ENCODE measurements around the gene UBE2Q1. TPM values are rescaled to one million over a fixed set of nuclear protein-coding genes. Genes with fewer than 3 reads are reported as not detected.

The UBE2Q1 gene
- total and polyA plus RNA-seq, 10 donors, result 25.8 to 119 (median 67.8) TPM

GRCh38 chr1:154594811-154595210 is 36.3 kb upstream of the UBE2Q1 start:
- no peak for TF ChIP-seq POLR2AphosphoS5 (IDR thresholded peaks at IDR 0.05)
- TF ChIP-seq POLR2A (IDR thresholded peaks at IDR 0.05), result no peak
- TF ChIP-seq, protein P1, sequence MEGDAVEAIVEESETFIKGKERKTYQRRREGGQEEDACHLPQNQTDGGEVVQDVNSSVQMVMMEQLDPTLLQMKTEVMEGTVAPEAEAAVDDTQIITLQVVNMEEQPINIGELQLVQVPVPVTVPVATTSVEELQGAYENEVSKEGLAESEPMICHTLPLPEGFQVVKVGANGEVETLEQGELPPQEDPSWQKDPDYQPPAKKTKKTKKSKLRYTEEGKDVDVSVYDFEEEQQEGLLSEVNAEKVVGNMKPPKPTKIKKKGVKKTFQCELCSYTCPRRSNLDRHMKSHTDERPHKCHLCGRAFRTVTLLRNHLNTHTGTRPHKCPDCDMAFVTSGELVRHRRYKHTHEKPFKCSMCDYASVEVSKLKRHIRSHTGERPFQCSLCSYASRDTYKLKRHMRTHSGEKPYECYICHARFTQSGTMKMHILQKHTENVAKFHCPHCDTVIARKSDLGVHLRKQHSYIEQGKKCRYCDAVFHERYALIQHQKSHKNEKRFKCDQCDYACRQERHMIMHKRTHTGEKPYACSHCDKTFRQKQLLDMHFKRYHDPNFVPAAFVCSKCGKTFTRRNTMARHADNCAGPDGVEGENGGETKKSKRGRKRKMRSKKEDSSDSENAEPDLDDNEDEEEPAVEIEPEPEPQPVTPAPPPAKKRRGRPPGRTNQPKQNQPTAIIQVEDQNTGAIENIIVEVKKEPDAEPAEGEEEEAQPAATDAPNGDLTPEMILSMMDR (IDR thresholded peaks at IDR 0.05 in 8 of 11, conservative IDR thresholded peaks at IDR 0.05 in 3 of 11), result no peak
- intact Hi-C loops (cut with DNase I; ENCODE audit: low total_unique reads), result no loop called here
- no peaks in the 10 kb centered on the region for H3K9me3 ChIP-seq
- no peaks in the 10 kb centered on the region for H3K27me3 ChIP-seq (replicated peaks in 1 of 7)
- no peak overlapping the region for H3K4me3 ChIP-seq
- H3K27ac ChIP-seq, result no peak overlapping the region
- WGBS, 5 donors, result 83 to 94% (median 92%) methylated on average over 7 of the region's 7 CpGs
- peaks cover 9 to 100% (median 98%) of the 10 kb centered on the region in 6 donors for H3K36me3 ChIP-seq
- no peak for DNase-seq
- H3K4me1 ChIP-seq, result peaks cover 2 to 14% (median 7%) of the 10 kb centered on the region in 6 donors

DNA sequence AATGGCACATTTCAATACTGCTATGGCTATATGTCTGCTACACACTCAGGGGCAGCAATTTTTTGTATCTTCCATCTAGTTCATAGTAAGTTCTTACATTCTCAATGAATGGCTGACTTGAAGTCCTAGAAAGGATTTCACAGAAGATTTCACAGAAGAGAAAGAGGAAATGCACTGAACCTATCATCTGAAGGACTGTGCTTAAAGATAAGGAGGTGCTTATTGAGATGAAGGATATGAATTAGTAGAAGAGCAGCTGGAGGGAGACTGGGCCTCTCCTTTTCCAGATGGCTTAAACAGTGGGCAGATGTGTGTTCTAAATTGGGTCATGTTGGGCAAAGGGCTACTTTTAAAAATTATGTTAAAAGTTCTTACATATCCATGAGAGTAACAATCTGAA is 34.9 kb upstream of the UBE2Q1 start:
- H3K4me3 ChIP-seq, result no peak overlapping the region
- H3K9me3 ChIP-seq, result no peaks in the 10 kb centered on the region
- intact Hi-C loops (cut with DNase I; ENCODE audit: low total_unique reads), result no loop called here
- no peaks in the 10 kb centered on the region for H3K4me1 ChIP-seq
- peaks cover 9 to 100% (median 99%) of the 10 kb centered on the region in 6 donors for H3K36me3 ChIP-seq
- no peak overlapping the region for H3K27ac ChIP-seq
- H3K27me3 ChIP-seq (replicated peaks in 1 of 7), result no peaks in the 10 kb centered on the region
- TF ChIP-seq POLR2AphosphoS5 (IDR thresholded peaks at IDR 0.05) (no peak), POLR2A (IDR thresholded peaks at IDR 0.05) (no peak)
- TF ChIP-seq, protein P1 (IDR thresholded peaks at IDR 0.05 in 8 of 11, conservative IDR thresholded peaks at IDR 0.05 in 3 of 11), result no peak
- DNase-seq, result no peak

DNA sequence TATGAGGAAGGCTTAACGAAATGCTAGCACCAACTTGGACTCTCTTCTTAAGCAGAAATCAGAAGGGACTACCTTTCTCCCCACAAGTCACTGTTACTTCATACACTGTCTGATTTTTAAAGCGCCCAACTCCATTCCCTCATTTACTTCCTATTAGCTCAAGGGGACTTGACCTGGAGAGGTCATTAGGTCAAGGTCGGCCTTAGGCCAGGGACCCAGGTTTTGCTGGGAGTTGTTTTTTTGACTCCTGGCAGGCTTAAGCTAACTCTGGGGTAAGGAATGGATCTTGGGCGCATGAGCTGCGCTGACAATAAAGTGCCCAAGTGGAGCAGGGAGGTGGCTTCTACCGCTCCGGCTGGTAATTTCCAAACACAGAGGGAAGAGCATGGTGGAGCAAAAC is 32.7 kb upstream of the UBE2Q1 start:
- DNase-seq, result no peak
- no peaks in the 10 kb centered on the region for H3K9me3 ChIP-seq
- no peaks in the 10 kb centered on the region for H3K27me3 ChIP-seq (replicated peaks in 1 of 7)
- 91 to 97% (median 93%) methylated on average over 7 of the region's 7 CpGs for WGBS, 5 donors
- intact Hi-C loops (cut with DNase I; ENCODE audit: low total_unique reads), result no loop called here
- H3K27ac ChIP-seq, result no peak overlapping the region
- no peak overlapping the region for H3K4me3 ChIP-seq
- H3K36me3 ChIP-seq, result peaks cover 6 to 100% (median 99%) of the 10 kb centered on the region in 6 donors
- H3K4me1 ChIP-seq, result no peaks in the 10 kb centered on the region
- TF ChIP-seq POLR2AphosphoS5 (IDR thresholded peaks at IDR 0.05) (no peak), POLR2A (IDR thresholded peaks at IDR 0.05) (no peak)
- TF ChIP-seq, protein P1 (IDR thresholded peaks at IDR 0.05 in 8 of 11, conservative IDR thresholded peaks at IDR 0.05 in 3 of 11), result no peak

DNA sequence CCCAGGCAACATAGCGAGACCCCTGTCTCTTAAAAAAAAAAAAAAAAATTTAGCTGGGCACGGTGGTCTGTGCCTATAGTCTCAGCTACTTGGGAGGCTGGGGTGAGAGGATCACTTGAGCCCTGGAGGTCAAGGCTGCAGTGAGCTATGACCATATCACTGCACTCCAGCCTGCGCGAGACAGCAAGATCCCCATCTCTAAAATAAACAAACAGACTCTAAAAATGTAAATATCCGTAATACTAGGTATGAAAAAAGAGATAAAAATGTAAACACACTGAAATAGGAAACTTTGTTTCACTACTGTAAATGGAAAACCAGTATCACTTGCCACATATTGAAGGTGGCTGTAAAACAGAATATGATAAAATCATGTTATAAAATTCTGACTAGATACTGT is 32.3 kb upstream of the UBE2Q1 start:
- Histone ChIP-seq H3K27ac (no peak overlapping the region), H3K36me3 (peaks cover 5 to 100% (median 99%) of the 10 kb centered on the region in 6 donors), H3K4me1 (peaks cover 0 to under 1% (median 0%) of the 10 kb centered on the region in 6 donors), H3K4me3 (no peak overlapping the region), H3K27me3 (replicated peaks in 1 of 7) (no peaks in the 10 kb centered on the region), H3K9me3 (no peaks in the 10 kb centered on the region)
- TF ChIP-seq, protein P1 (IDR thresholded peaks at IDR 0.05 in 8 of 11, conservative IDR thresholded peaks at IDR 0.05 in 3 of 11), result no peak
- no peak for TF ChIP-seq POLR2AphosphoS5 (IDR thresholded peaks at IDR 0.05)
- TF ChIP-seq POLR2A (IDR thresholded peaks at IDR 0.05), result no peak
- whole genome bisulfite sequencing, 5 donors, result 87 to 94% (median 92%) methylated on average over 5 of the region's 5 CpGs
- DNase-seq, result no peak
- intact Hi-C loops (cut with DNase I; ENCODE audit: low total_unique reads), result no loop called here
